IMR-90 (cell line): ENCODE results near the gene KCNIP3. TPM values are rescaled to one million over a fixed set of nuclear protein-coding genes. Genes with fewer than 3 reads are reported as not detected.

ENCODE experiments used
- ATAC-seq: fragments of 200-7000 bp; cut with Tn5 transposase; 2 replicates; pipeline ENCODE4 v1.9.1; 2020; ENCODE audit warnings: low read depth, mild to moderate bottlenecking, moderate library complexity
- BruUV-seq: library from RNA; stranded (reverse); fragments of 400-500 nt; replicated peaks from 2 replicates; lab custom pipeline; 2021; lab: Mats Ljungman, UMichigan
- CTCF ChIA-PET: fragments of 300-600 bp; formaldehyde crosslinking; extraction: SDS; loops from one replicate; lab custom pipeline; 2021; ENCODE audit warnings: antibody characterized with exemption; lab: Yijun Ruan, JAX
- POLR2A ChIA-PET: fragments of 300-600 bp; sonication (Branson Sonifier 250); formaldehyde crosslinking; loops from one replicate; lab custom pipeline; 2022; ENCODE audit warnings: antibody characterized with exemption; ENCODE audit not compliant: unreplicated experiment; lab: Charles Lee
- DNase-seq: peaks from one replicate; pipeline ENCODE4 v3.0.0; 2013
- H2AFZ ChIP-seq: replicated peaks from 2 replicates; pipeline ENCODE3; 2013; ENCODE audit warnings: low read length, mild to moderate bottlenecking; ENCODE audit not compliant: poor library complexity
- H2AK5ac ChIP-seq: 2 replicates; pipeline ENCODE4 v1.6.1; 2013; ENCODE audit warnings: low read depth, low read length, inconsistent platforms
- H2AK9ac ChIP-seq: replicated peaks from 2 replicates; pipeline ENCODE3; 2013; ENCODE audit warnings: mild to moderate bottlenecking, low read depth, low read length, moderate library complexity; ENCODE audit not compliant: poor library complexity
- H2BK120ac ChIP-seq: 2 replicates; pipeline ENCODE4 v1.6.1; 2013; ENCODE audit warnings: low read depth, low read length, inconsistent platforms
- H2BK15ac ChIP-seq: 3 replicates; pipeline ENCODE4 v1.6.1; 2013; ENCODE audit warnings: low read depth, low read length, inconsistent platforms
- H2BK20ac ChIP-seq: 2 replicates; pipeline ENCODE4 v1.6.1; 2013; ENCODE audit warnings: low read depth, mild to moderate bottlenecking, inconsistent platforms, low read length, moderate library complexity
- H2BK5ac ChIP-seq: 2 replicates; pipeline ENCODE4 v1.6.1; 2013; ENCODE audit warnings: mild to moderate bottlenecking, low read depth, low read length, inconsistent platforms; ENCODE audit not compliant: poor library complexity, severe bottlenecking
- H3K14ac ChIP-seq: replicated peaks from 2 replicates; pipeline ENCODE4 v1.6.1; 2013; ENCODE audit warnings: low read depth, low read length, inconsistent platforms
- H3K18ac ChIP-seq: 2 replicates; pipeline ENCODE4 v1.6.1; 2013; ENCODE audit warnings: low read depth, low read length, control low read depth
- H3K23ac ChIP-seq: 2 replicates; pipeline ENCODE4 v1.6.1; 2013; ENCODE audit warnings: low read depth, low read length, inconsistent platforms
- H3K27ac ChIP-seq: 2 replicates; pipeline ENCODE4 v1.5.1; 2013; ENCODE audit warnings: mild to moderate bottlenecking, control low read depth, low read length; ENCODE audit not compliant: insufficient read depth
- H3K27me3 ChIP-seq: 2 replicates; pipeline ENCODE4 v1.6.1; 2013; ENCODE audit warnings: low read length; ENCODE audit not compliant: control insufficient read depth, insufficient read depth
- H3K36me3 ChIP-seq: 2 replicates; pipeline ENCODE4 v1.6.1; 2013; ENCODE audit warnings: low read length, mixed read lengths; ENCODE audit not compliant: control insufficient read depth, insufficient read depth
- H3K4ac ChIP-seq: 2 replicates; pipeline ENCODE4 v1.6.1; 2013; ENCODE audit warnings: low read depth, low read length, inconsistent platforms
- H3K4me1 ChIP-seq: 2 replicates; pipeline ENCODE4 v1.6.1; 2013; ENCODE audit warnings: low read length, mixed read lengths; ENCODE audit not compliant: control insufficient read depth, insufficient read depth
- H3K4me2 ChIP-seq: 2 replicates; pipeline ENCODE4 v1.6.1; 2013; ENCODE audit warnings: low read depth, mild to moderate bottlenecking, control low read depth, low read length, moderate library complexity
- H3K4me3 ChIP-seq: 2 replicates; pipeline ENCODE4 v1.5.1; 2013; ENCODE audit warnings: low read depth, mild to moderate bottlenecking, control low read depth, low read length, moderate library complexity; ENCODE audit not compliant: insufficient read depth
- H3K56ac ChIP-seq: 2 replicates; pipeline ENCODE4 v1.6.1; 2013; ENCODE audit warnings: low read length, inconsistent platforms; ENCODE audit not compliant: insufficient read depth; ENCODE audit errors: extremely low read depth
- H3K79me1 ChIP-seq, 2 experiments: 2 replicates each; pipeline ENCODE4 v1.6.1; 2013; ENCODE audit warnings: low read length in 2 of 2, inconsistent platforms in 1 of 2, low read depth in 1 of 2
- H3K9ac ChIP-seq: 2 replicates; pipeline ENCODE4 v1.6.1; 2013; ENCODE audit warnings: low read depth, low read length, control low read depth
- H3K9me1 ChIP-seq: 2 replicates; pipeline ENCODE4 v1.6.1; 2013; ENCODE audit warnings: low read length, inconsistent platforms; ENCODE audit not compliant: insufficient read depth
- H3K9me3 ChIP-seq: 2 replicates; pipeline ENCODE4 v1.6.1; 2013; ENCODE audit warnings: low read length; ENCODE audit not compliant: control insufficient read depth, insufficient read depth
- H4K20me1 ChIP-seq: 2 replicates; pipeline ENCODE4 v1.6.1; 2013; ENCODE audit warnings: low read length, inconsistent platforms; ENCODE audit not compliant: insufficient read depth
- H4K5ac ChIP-seq: 2 replicates; pipeline ENCODE4 v1.6.1; 2013; ENCODE audit warnings: mild to moderate bottlenecking, low read depth, low read length, control low read depth
- H4K8ac ChIP-seq, 2 experiments: 2 replicates each; pipeline ENCODE4 v1.6.1; 2013; ENCODE audit warnings: low read depth in 2 of 2, low read length in 2 of 2, control low read depth in 1 of 2, inconsistent platforms in 1 of 2
- H4K91ac ChIP-seq: 2 replicates; pipeline ENCODE4 v1.6.1; 2013; ENCODE audit warnings: low read depth, low read length, inconsistent platforms; ENCODE audit not compliant: insufficient read depth
- BHLHE40 ChIP-seq: fragments of 150-350 bp; IDR thresholded peaks from 2 replicates; pipeline ENCODE4 v1.6.1; 2016; ENCODE audit warnings: mild to moderate bottlenecking, low read depth, low read length
- CEBPB ChIP-seq: IDR thresholded peaks from 2 replicates; pipeline ENCODE4 v1.6.1; 2012; ENCODE audit warnings: low read depth, low read length, improper control_type of control experiment
- NFE2L2 ChIP-seq: fragments of 150-350 bp; IDR thresholded peaks from 2 replicates; pipeline ENCODE4 v1.6.1; 2016; ENCODE audit warnings: low read depth, mild to moderate bottlenecking, low read length
- POLR2A ChIP-seq: IDR thresholded peaks from 2 replicates; pipeline ENCODE4 v1.6.1; 2012; ENCODE audit warnings: mild to moderate bottlenecking, low read depth, low read length
- RCOR1 ChIP-seq: IDR thresholded peaks from 2 replicates; pipeline ENCODE4 v1.6.1; 2012; ENCODE audit warnings: mild to moderate bottlenecking, low read length, improper control_type of control experiment; ENCODE audit not compliant: insufficient replicate concordance
- RFX5 ChIP-seq: IDR thresholded peaks from 2 replicates; pipeline ENCODE4 v1.8.0; 2012; ENCODE audit warnings: low read depth, mild to moderate bottlenecking, low read length, moderate library complexity
- SMC3 ChIP-seq: fragments of 150-350 bp; IDR thresholded peaks from 2 replicates; pipeline ENCODE4 v1.6.1; 2016; ENCODE audit warnings: low read depth, mild to moderate bottlenecking, antibody characterized with exemption, low read length, moderate library complexity
- WGBS, 2 experiments: methylation state at CpG; one replicate each; pipeline versions ENCODE4 v1.1.5 to v1.1.7; 2013; ENCODE audit warnings: missing lambda C conversion rate in 2 of 2; ENCODE audit not compliant: insufficient read length in 1 of 2; ENCODE audit errors: extremely low coverage in 2 of 2; 5-methylcytosine and 5-hydroxymethylcytosine counted together
- dilution Hi-C: fragments of 300-500 bp; cut with HindIII; formaldehyde crosslinking; loops from one replicate; pipeline ENCODE4 v1.14.3; 2018; ENCODE audit warnings: low sequenced_read_pairs; ENCODE audit not compliant: unreplicated experiment
- in situ Hi-C: fragments of 300-500 bp; cut with MboI; formaldehyde crosslinking; loops from 3 replicates; pipeline ENCODE4 v1.14.3; 2019; ENCODE audit warnings: low sequenced_read_pairs, inconsistent platforms, mixed read lengths
- intact Hi-C: fragments of 100-400 bp; cut with micrococcal nuclease; formaldehyde crosslinking; loops from 2 replicates; pipeline ENCODE4 v1.10.0; 2022
- polyA plus RNA-seq, 3 experiments: library from polyadenylated mRNA; depleted of rRNA; stranded (reverse); fragments of >200 nt; gene quantifications; 2 replicates each; pipeline ENCODE4 v1.2.3, GENCODE V29; 2012; ENCODE audit warnings: low replicate concordance in 1 of 3
- total RNA-seq: library from RNA; depleted of rRNA; stranded (reverse); fragments of >200 nt; gene quantifications from 2 replicates; pipeline ENCODE4 v1.2.3, GENCODE V29; 2012
- TF ChIP-seq, protein P1 (sequence below): fragments of 150-350 bp; IDR thresholded peaks from 2 replicates; pipeline ENCODE4 v1.6.1; 2017; ENCODE audit warnings: mild to moderate bottlenecking, antibody characterized with exemption, low read length, low read depth
- TF ChIP-seq, protein P2 (sequence below): fragments of 150-350 bp; IDR thresholded peaks from 2 replicates; pipeline ENCODE4 v1.6.1; 2016; ENCODE audit warnings: low read depth, mild to moderate bottlenecking, low read length, moderate library complexity, borderline replicate concordance
- TF ChIP-seq, protein P3 (sequence below): conservative IDR thresholded peaks from 2 replicates; pipeline ENCODE4 v1.5.1; 2012; ENCODE audit warnings: mild to moderate bottlenecking, low read depth, low read length, improper control_type of control experiment

Gene KCNIP3
- total and polyA plus RNA-seq, 2 of the 4 experiments (the other 2 are of a cell fraction), result 0.72 to 1.4 TPM

DNA sequence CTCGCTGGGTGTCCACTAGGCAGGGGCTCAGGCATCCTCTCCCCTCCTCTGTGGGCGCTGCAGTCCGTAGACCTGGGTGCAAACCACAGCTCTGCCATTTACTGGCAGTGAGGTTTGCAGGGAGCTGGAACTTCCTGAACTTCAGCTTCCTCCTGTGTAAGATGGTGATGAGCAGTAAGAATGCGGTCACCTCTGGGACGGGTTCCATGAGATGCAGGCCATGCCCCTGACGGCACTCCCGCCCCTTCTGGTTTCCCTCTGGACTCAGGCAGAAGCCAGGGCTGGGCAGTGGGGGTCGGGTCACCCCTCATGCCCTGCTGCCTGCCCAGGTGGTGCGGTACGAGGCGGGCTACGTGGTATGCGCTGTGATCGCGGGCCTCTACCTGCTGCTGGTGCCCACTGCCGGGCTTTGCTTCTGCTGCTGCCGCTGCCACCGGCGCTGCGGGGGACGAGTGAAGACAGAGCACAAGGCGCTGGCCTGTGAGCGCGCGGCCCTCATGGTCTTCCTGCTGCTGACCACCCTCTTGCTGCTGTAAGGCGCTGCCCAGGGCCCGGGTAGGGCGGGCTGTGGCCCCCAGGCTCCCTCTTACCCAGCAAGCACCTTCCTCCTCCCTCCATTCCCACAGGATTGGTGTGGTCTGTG lies 21.4 kb upstream of the KCNIP3 start:
- H3K18ac ChIP-seq, result no peak overlapping the region
- no peaks in the 10 kb centered on the region for H4K20me1 ChIP-seq
- no peak overlapping the region for H2BK20ac ChIP-seq
- H4K91ac ChIP-seq, result no peak overlapping the region
- CTCF ChIA-PET, result no interaction called here
- H2AK9ac ChIP-seq, result no peak overlapping the region
- H3K9me3 ChIP-seq, result 0 out of 2 replicates have a peak, but pooled peaks cover 2% of the 10 kb centered on the region
- no peak for DNase-seq
- no TSS peak for BruUV-seq
- no peak overlapping the region for H3K27ac ChIP-seq
- H3K9ac ChIP-seq, result no peak overlapping the region
- H3K9me1 ChIP-seq, result no peaks in the 10 kb centered on the region
- H2AFZ ChIP-seq, result no peak overlapping the region
- no peak overlapping the region for H3K56ac ChIP-seq
- H3K27me3 ChIP-seq, result no peaks in the 10 kb centered on the region
- intact Hi-C loops, result no loop called here
- no peak for TF ChIP-seq SMC3
- TF ChIP-seq BHLHE40, result no peak
- TF ChIP-seq, protein P1, sequence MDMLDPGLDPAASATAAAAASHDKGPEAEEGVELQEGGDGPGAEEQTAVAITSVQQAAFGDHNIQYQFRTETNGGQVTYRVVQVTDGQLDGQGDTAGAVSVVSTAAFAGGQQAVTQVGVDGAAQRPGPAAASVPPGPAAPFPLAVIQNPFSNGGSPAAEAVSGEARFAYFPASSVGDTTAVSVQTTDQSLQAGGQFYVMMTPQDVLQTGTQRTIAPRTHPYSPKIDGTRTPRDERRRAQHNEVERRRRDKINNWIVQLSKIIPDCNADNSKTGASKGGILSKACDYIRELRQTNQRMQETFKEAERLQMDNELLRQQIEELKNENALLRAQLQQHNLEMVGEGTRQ, result no peak
- no peak for TF ChIP-seq RFX5
- TF ChIP-seq NFE2L2, result no peak
- TF ChIP-seq, protein P2, sequence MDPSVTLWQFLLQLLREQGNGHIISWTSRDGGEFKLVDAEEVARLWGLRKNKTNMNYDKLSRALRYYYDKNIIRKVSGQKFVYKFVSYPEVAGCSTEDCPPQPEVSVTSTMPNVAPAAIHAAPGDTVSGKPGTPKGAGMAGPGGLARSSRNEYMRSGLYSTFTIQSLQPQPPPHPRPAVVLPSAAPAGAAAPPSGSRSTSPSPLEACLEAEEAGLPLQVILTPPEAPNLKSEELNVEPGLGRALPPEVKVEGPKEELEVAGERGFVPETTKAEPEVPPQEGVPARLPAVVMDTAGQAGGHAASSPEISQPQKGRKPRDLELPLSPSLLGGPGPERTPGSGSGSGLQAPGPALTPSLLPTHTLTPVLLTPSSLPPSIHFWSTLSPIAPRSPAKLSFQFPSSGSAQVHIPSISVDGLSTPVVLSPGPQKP, result no peak
- TF ChIP-seq CEBPB, result no peak
- TF ChIP-seq, protein P3, sequence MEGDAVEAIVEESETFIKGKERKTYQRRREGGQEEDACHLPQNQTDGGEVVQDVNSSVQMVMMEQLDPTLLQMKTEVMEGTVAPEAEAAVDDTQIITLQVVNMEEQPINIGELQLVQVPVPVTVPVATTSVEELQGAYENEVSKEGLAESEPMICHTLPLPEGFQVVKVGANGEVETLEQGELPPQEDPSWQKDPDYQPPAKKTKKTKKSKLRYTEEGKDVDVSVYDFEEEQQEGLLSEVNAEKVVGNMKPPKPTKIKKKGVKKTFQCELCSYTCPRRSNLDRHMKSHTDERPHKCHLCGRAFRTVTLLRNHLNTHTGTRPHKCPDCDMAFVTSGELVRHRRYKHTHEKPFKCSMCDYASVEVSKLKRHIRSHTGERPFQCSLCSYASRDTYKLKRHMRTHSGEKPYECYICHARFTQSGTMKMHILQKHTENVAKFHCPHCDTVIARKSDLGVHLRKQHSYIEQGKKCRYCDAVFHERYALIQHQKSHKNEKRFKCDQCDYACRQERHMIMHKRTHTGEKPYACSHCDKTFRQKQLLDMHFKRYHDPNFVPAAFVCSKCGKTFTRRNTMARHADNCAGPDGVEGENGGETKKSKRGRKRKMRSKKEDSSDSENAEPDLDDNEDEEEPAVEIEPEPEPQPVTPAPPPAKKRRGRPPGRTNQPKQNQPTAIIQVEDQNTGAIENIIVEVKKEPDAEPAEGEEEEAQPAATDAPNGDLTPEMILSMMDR, result no peak
- no peak for TF ChIP-seq POLR2A
- no peak for TF ChIP-seq RCOR1
- POLR2A ChIA-PET, result no interaction called here
- dilution Hi-C loops, result no loop called here
- H3K14ac ChIP-seq, result no peak overlapping the region
- H3K23ac ChIP-seq, result no peak overlapping the region
- no peak overlapping the region for H3K4me3 ChIP-seq
- H2AK5ac ChIP-seq, result no peak overlapping the region
- H2BK120ac ChIP-seq, result no peak overlapping the region
- in situ Hi-C loops, result no loop called here
- H3K36me3 ChIP-seq, result no peaks in the 10 kb centered on the region
- no peak overlapping the region for H4K5ac ChIP-seq
- H2BK5ac ChIP-seq, result no peak overlapping the region
- no peak overlapping the region for H4K8ac ChIP-seq
- no peaks in the 10 kb centered on the region for H3K4me1 ChIP-seq
- no peak for ATAC-seq
- no peak overlapping the region for H3K4ac ChIP-seq
- no peak overlapping the region for H2BK15ac ChIP-seq
- H3K79me1 ChIP-seq, result no peaks in the 10 kb centered on the region
- 87% methylated on average over 9 of the region's 28 CpGs; no CpG with 5 or more reads in 1 of the 2 experiments for WGBS, 2 experiments
- H3K4me2 ChIP-seq, result no peak overlapping the region
